NB4 (cell line): ENCODE measurements around the gene LRIG3.

Source experiments
- MYC ChIP-seq: IDR thresholded peaks from 2 replicates; pipeline ENCODE4 v1.6.1; 2011; ENCODE audit warnings: low read depth, low read length
- POLR2A ChIP-seq: IDR thresholded peaks from 2 replicates; pipeline ENCODE4 v1.6.1; 2011; ENCODE audit warnings: mild to moderate bottlenecking; ENCODE audit not compliant: insufficient read length; ENCODE audit errors: extremely low read depth
- TF ChIP-seq, protein P1 (sequence below): IDR thresholded peaks from one replicate; pipeline ENCODE4 v1.5.1; 2012; ENCODE audit warnings: low read depth, low read length
- TF ChIP-seq, protein P2 (sequence below): IDR thresholded peaks from 2 replicates; pipeline ENCODE4 v1.6.1; 2011; ENCODE audit warnings: low read depth, low read length

DNA sequence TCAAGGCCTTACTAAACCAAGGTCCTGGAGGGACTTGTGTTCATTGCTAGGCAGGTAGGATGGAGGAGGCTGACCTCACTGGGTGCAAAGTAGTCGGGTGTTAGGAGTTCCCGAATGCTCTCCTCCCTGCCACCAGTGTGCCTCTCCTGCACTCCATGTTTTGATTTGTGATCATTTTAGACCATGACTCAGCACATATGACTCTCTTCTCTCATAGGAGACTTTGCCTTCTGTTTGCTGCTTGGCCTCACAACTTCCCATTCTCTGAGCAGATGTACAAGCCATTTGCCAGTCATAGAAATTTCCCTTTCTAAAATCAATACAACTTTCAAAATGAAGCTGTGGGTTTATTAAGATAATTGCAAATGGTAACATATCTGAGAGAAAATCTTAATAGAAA is 46.6 kb upstream of the LRIG3 start:
- TF ChIP-seq POLR2A, result no peak
- TF ChIP-seq, protein P1, sequence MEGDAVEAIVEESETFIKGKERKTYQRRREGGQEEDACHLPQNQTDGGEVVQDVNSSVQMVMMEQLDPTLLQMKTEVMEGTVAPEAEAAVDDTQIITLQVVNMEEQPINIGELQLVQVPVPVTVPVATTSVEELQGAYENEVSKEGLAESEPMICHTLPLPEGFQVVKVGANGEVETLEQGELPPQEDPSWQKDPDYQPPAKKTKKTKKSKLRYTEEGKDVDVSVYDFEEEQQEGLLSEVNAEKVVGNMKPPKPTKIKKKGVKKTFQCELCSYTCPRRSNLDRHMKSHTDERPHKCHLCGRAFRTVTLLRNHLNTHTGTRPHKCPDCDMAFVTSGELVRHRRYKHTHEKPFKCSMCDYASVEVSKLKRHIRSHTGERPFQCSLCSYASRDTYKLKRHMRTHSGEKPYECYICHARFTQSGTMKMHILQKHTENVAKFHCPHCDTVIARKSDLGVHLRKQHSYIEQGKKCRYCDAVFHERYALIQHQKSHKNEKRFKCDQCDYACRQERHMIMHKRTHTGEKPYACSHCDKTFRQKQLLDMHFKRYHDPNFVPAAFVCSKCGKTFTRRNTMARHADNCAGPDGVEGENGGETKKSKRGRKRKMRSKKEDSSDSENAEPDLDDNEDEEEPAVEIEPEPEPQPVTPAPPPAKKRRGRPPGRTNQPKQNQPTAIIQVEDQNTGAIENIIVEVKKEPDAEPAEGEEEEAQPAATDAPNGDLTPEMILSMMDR, result no peak
- TF ChIP-seq, protein P2, sequence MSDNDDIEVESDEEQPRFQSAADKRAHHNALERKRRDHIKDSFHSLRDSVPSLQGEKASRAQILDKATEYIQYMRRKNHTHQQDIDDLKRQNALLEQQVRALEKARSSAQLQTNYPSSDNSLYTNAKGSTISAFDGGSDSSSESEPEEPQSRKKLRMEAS, result no peak
- no peak for TF ChIP-seq MYC
